GM19452 (cell line): ENCODE data around the gene VGLL1.

Experiments used
- ATAC-seq: cut with Tn5 transposase; IDR thresholded peaks from one replicate; pipeline ENCODE4 v1.9.1; 2021; ENCODE audit not compliant: unreplicated experiment

The VGLL1 gene, protein sequence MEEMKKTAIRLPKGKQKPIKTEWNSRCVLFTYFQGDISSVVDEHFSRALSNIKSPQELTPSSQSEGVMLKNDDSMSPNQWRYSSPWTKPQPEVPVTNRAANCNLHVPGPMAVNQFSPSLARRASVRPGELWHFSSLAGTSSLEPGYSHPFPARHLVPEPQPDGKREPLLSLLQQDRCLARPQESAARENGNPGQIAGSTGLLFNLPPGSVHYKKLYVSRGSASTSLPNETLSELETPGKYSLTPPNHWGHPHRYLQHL

DNA sequence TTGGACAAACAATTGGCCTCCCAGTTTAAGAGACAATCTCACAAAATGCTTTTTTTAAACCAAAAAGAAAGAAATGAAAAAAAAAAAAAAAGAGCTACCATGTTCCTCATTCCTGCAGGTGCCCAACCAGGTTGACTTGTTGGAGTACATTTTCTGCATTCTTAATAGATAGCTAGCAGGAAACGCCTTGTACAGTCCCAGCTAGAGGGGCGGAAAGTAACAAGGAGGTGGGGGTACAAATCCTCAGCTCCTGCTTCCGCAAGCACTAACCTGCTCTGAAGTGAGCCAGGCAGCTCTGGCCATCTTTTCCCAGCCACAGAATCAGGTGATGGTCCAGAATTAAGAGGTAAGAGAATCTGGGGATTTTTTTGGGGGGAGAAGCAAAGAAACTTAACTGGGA is at the start of gene VGLL1:
VGLL1 (plus strand) TSS at position 265 of the 400 bp plus-strand sequence. CDS start 3,806 bp downstream, outside the sequence.
- no peak for ATAC-seq

DNA sequence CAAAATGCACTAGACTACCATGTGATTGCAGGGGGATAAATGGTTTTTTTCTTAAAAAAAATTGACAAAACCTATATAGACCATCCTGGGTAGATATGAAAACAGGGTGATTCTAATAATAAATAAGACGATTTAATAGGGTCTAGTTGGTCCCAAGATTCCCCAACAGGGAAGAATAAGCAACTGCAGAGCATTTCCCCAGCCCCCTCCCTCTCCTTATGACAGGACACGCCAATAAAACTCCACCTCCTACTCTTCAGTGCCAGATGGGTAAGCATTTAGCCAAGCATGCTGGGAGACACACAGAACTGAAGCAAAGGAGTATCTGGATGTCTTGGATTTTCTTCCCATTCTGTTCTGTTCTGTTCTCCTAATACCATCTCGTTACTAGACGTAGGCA is 44.4 kb upstream of the VGLL1 start, which contains the start of gene BRS3:
BRS3 (plus strand) TSS at position 301 of the 400 bp plus-strand sequence. CDS start 168 bp downstream, outside the sequence.
- no peak for ATAC-seq

DNA sequence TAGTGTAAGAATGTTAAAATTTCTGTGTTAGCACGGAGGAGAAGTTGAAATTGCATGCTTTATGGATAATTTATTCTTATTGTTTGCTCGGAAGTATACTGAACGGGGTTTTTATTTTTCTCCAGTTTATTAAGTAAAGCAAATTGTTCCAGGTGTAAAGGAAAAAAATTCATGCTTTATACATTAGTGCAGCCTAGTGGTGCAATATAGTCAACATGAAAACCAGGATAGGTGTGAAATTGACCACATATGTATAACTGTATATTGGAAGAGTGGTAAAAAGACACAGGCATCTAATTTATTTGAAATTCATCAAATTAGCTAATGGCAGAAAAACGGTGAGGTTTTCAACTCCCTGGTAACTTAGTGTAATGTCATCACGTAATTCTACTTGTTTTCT is 43.3 kb upstream of the VGLL1 start:
- ATAC-seq, result no peak

DNA sequence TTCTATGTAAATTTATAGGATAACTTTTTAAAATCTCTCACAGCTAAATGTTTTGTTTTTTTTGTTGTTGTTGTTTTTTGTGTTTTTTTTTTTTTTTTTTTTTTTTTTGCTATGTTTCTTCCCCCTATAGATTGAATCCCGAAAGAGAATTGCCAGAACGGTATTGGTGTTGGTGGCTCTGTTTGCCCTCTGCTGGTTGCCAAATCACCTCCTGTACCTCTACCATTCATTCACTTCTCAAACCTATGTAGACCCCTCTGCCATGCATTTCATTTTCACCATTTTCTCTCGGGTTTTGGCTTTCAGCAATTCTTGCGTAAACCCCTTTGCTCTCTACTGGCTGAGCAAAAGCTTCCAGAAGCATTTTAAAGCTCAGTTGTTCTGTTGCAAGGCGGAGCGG is 40.2 kb upstream of the VGLL1 start:
- no peak for ATAC-seq

DNA sequence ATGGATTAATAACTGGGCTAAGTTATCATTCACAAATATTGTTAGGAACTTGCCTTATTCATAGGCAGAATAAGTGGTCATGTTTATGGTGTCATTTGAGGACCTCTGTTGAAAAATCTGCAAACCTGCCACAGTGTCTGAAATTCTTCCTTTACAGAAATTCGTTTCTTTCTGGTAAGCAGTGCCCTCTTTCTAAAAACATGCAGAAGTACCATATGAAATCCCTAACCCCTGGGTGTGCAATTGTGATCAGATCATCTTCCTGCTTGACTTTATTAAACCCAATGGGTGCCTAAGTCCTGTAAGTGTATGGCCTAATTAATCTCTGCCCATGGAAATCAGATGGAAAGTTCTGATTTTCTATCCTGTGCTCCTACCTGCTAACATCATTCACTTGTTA is 39.0 kb upstream of the VGLL1 start:
- ATAC-seq, result no peak

DNA sequence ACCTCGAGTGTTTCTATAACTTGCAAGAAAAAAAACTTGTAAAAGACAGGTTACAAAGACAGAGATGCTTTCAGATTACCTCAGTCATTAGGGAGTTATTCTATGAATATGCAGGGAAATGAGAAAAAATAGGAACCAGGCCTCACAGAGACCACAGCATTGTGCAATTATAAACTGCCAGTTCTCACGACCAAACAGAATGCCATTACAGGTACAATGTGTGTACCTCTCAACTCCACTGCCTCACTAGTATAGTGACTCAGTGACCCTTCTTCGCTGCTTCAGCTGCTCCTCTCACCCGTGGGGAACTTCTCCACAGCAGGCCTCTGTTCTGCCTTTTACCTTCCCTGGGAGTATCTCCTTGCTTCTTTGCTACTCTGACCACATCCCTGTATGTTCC is 37.0 kb upstream of the VGLL1 start:
- no peak for ATAC-seq

DNA sequence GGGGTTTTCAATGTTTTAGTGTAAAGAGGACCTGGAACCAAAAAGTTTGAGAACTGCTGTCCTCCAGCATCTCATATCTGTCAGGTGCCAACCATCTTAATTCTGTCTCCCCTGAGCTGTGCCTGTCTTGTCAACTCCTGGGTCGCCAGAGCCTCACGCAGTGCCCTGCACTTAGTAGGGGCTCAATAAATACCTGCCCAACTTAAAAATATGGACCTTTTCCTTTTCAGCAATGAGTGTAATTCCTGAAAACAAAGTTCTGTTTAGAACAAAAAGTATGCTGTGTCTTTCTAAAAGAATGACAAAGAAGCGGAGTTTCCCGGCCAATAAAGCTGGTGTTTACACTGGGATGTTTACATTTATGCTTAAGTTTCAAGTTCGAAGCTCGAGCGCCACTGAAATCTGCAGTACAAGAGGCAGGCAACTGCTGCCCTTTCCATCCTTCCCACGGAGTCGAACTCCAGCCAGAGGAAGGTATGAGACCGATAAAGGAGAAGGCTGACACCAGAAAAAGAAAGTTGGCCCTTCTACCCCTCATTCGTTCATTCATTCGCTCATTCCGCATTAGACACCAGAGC is 35.7 kb upstream of the VGLL1 start:
- ATAC-seq, result no peak

DNA sequence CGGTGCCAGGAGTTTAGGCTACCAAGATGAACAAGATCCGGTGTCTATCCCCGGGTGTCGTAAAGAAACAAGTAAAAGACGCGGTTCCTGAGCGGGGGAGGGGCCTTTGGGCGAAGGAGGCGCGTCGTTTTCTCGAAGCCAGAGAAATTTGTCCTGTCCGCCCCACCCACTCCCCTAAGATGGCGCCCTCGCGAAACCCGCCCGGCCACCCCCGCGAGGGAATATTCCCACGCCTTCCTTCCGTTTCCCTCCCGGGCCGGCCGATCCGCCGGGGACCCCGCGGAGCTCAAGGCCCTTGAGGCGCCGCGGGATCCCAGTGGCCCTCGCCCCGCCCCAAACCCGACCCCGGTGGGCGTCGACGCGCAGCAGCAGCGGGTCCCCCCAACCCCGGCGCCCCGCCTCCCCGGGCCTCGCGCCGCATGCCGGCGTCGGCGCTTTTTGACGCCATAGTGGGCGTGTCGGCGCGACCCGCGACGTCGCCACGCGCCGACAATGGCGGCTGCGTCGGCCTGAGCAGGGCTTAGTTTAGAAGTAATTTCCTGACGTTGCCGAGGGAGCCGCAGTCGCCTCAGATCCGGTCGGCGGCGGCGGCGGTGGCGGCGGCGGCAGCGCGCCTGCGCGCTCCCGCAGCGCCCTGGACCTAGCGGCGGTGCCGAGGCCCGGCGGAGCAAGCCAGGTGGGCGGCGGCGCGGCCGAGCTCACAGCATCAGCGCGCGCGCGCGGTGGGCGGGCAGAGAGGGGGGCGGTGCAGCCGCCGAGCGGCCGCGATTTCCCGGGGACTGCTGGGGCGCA is 35.1 kb upstream of the VGLL1 start:
- peak; percentile 84 for ATAC-seq

DNA sequence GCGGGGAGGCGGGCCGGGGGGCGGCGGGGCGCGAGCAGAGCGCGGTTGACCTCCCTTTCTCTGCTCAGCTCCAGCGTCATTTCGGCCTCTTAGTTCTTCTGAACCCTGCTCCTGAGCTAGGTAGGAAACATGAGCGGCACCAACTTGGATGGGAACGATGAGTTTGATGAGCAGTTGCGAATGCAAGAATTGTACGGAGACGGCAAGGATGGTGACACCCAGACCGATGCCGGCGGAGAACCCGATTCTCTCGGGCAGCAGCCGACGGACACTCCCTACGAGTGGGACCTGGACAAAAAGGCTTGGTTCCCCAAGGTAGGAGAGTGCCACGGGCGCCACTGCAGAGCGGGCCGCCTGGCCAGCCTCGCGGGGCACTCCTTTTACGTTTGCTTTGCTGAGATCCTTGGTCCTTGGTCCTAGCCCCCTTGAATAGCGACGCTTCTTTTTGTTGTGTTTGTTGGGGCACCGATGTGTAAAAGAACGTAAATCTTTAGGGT is 34.4 kb upstream of the VGLL1 start, which contains the start of gene HTATSF1:
HTATSF1 (plus strand) TSS at position 37 of the 497 bp plus-strand sequence; CDS start at position 130, 93 bp downstream.
- ATAC-seq, result peak; percentile 15

DNA sequence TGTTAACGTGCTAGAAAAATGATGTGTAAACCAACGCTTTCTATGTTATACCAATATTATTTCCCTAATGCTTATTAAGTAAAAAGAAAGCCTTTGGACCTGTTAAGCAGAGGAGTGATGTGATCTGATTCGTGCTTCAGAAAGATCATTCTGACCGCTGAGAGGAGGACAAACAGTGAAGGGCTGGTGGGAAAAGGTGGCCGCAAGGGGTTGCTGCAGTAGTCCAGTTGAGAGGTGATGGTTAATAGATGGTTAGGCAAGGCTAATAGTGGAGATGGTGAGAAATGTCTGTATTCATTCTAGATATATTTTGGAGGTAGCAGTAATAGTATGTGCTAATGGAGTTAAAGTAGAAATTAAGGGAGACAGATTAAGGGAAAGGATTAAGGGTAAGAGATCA is 12.9 kb upstream of the VGLL1 start:
- ATAC-seq, result no peak

DNA sequence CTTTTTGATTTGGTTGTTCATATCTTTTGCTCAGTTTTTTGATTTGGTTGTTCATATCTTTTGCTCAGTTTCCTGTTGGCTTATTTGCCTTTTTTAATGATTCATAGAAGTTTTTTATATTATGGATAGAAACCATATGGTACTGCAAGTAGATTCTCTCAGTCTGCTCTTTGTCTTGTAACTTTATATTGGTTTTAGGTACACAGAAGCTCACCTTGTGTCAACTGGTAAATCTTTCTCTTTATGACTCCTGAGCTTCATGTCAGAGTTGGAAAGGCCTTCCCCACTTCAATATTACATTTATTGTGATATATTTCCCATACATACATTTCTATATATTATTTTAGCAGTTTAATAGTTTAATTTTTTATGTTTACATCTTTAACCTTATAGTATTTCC is 8.2 kb upstream of the VGLL1 start:
- ATAC-seq, result no peak

DNA sequence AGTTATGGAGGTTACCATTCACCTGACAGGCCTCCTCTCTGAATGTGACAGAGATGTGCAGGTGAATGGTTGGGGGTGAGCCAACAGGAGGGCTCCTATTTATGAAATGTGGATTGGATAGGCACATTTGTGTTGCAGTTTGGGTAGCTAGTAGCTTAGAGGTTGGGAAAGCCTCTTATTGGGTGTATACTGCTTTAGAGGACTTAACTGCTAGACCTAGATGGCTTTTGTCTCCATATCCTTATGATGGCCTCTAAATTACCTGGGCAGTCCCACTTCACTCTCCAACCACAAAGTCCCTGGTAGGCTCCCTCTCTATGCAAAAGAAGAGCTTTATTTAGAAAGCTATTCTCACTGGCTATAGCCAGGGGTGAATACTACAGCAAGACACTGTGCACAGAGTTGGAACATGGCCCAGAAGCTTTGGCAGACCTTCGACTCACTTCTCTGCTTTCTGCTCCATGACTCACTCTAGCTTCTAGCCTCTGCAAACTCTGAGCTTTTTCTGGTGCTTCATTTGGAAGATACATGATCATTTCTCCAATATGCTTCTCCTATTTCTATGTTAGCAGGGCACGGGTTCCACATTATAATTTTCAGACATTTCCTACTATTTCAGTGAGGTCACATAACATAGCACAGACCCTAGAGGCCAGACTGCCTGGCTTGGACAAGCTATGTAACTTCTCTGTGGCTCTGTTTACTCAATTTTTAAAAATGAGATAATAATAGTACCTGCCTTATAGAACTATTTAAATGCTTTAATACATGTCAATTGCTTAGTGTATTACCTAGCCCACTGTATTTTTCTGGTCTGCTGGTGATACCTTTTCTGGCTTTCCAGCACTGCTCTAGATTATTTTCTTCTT is 6.0 kb upstream of the VGLL1 start:
- ATAC-seq, result no peak

DNA sequence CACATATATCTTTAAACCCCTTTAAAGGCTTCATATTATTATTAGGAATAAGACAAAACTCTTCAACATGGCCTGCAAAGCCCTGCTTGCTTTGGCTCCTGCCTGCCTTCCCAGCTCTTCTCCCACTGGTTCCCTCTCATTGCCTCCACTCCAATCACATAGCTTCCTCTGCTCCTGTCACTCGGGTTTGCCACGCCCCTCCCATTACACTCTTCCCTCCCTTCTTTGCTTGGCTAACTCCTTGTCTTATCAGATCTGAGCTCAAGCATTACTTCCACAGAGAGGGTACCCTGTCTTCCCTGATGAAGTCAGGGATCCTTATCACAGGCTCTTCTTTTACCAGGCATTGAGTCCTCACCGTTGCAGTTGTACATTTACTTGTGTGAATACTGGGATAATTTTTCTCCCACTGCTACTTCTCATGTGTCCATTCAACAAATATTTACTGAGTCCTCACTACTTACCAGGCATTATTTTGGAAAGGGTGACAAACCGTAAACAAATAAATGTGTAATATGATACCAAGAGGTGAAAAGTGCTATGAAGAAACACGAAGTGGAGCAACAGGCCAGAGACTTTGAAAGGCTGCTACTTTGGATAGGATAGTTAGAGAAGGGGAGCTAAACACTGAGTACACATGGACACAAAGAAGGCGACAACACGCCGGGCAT is 3.2 kb upstream of the VGLL1 start:
- ATAC-seq, result no peak

DNA sequence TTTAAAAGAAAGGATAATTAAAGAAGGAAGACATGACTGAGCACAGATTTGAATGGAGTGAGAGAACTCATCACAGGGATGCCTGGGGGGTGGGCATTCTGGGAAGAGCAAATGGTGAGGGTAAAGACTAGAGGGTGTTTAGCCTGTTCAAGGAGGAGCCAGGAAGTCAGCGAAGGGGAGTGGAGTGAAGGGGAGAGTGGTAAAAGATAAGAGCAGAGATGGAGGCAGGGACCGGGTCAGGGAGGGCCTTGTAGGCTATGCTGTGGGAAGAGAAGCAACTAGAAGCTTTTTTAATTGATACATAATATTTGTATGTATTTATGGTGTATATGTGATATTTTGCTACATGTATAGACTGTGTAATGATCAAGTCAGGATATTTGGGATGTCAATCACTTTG is 2.2 kb upstream of the VGLL1 start:
- no peak for ATAC-seq

DNA sequence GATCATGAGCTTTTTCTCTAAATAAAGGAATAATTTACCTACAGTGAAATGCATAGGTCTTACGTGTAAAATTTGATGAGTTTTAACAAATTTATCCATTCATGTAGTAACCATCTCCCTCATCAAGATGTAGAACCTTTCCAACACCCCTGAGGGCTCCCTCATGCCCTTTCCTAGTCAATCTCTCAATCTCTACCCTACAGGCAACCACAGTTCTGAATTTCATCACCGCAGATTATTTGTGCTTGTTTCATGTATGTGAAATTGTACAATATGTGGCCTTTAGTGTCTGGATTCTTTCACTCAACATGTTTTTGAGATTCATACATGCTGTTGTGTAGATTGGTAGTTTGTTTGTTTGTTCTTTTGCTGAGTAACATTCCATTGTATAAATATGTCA is 2.1 kb downstream of the VGLL1 start:
- ATAC-seq, result no peak

DNA sequence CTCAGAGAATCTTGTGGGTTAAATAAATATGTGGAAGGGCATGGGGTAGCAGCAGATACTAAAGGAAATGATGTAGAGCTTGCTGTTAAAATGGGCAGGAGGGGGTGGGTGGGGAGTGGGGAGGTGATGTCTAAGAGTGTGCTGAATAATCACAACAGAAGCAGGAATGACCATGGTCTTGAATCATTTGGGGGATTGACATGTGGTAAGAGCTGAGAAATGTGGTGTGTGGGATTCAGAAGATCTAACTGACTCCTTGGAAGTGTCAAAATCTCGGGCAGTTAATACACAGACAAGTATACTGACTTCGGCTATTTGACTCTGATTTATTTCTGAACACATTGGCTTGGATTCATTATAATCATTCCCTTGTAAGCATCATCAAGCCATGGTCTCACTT is 6.8 kb downstream of the VGLL1 start:
- no peak for ATAC-seq

DNA sequence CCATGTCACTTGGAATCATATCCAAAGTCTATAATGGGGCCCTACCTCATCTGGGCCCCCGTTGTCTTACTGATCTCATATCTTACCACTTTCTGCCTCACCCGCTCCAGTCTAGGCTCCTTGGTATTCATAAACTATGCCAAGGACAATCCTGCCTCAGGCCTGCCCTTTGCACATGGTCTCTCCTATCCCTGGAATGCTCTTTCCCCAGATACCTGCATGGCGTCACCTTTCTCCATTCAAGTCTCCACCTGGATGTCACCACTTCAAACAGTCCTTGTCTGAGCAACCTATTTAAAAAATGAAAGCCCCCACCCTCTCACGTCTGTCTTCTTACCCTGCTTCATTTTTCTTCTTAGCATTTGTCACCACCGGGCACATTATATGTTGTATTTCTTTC is 8.2 kb downstream of the VGLL1 start:
- no peak for ATAC-seq

DNA sequence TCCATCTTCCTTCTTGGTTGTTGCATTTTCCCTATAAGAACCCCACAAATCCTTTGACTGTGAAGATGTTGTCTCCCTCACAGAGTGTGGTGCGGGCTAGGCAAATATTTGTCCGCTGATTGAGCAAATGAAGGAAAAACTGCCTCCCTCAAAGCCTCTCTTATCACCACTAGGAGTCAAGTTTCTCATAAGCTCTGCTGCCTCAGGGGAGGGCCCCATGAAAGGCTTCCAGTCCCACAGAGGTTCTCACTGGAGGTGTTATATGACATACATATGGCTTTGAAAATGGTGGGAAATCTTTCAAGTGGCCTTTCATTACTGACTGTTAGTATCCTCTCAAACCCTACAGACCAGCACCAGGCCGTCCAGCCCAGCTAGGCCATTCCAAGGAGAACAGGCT is 9.3 kb downstream of the VGLL1 start:
- no peak for ATAC-seq

DNA sequence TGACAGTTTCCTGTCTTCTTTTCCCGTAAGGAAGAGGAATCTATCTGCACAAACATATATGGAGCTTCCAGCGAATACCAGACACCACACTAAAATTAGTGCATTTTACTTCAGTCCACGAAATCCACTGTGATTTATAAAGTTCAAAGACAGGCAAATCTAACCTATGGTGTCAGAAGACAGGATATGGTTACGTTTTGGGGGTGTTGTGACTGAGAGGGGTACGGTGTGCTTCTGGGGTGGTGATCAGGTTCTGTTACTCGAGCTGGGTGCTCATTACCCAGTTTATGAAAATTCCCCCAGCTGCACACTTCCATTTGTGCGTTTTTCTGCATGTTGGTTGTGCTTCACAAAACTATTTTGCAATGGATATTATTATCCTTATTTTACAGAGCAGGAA is 10.3 kb downstream of the VGLL1 start:
- no peak for ATAC-seq

DNA sequence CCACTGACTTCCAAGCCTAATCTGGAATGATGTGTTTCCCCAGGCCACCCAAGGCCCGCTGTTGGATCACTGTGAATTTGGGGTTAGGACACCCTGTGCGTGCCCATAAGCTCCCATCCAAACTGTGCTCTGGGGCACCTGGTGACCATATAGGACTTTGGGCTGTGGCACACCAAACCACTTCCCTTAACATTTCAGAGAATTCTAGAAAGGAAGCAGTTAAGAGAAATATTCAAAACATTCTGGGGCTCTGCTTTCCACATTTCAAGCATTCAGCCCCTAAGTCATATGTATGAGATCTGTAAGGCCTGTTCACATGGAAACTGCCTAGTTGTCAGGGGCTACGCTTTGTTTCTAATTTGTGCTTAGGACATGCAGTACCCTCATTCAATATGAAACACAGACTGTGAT is 14.4 kb downstream of the VGLL1 start:
- no peak for ATAC-seq
